Astrocyte (in vitro differentiated cells and primary cell): ENCODE data around the gene ZRANB1.

ENCODE experiments used
- CTCF ChIP-seq: IDR thresholded peaks from 2 replicates; pipeline ENCODE4 v1.5.1; 2011; ENCODE audit warnings: low read depth, mild to moderate bottlenecking, inconsistent platforms, low read length, moderate library complexity; ENCODE audit not compliant: insufficient read depth
- EZH2 ChIP-seq: IDR thresholded peaks from 2 replicates; pipeline ENCODE4 v1.6.1; 2012; ENCODE audit warnings: mild to moderate bottlenecking, low read length, inconsistent platforms; ENCODE audit not compliant: insufficient read depth

DNA sequence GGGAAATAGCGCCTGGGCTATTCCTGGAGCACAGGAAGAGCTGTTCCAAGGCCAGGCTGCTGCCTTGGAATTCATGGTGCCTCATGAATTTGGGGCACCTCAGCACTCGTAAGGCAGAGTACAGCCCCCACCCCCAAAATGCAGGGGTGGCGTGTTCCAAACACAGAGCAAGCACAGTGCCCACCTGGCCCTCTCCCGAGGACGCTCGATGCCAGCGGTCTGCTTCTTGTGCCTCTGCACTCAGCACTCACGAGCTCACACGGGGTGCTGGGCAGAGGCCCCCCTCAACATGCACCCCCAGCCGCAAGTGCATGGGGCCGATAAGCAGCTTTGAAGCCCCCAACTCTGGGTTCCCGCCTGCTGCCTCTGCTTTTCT is 60.1 kb downstream of the ZRANB1 start:
- no peak for TF ChIP-seq CTCF
- TF ChIP-seq EZH2, result no peak
